Measurements from ENCODE around the gene ERC2.
"Not testable (repeated sequence)": the region's sequence is repeated elsewhere in the genome, so short reads cannot be mapped to it uniquely, and the experiment has no call there.

Gene ERC2

DNA sequence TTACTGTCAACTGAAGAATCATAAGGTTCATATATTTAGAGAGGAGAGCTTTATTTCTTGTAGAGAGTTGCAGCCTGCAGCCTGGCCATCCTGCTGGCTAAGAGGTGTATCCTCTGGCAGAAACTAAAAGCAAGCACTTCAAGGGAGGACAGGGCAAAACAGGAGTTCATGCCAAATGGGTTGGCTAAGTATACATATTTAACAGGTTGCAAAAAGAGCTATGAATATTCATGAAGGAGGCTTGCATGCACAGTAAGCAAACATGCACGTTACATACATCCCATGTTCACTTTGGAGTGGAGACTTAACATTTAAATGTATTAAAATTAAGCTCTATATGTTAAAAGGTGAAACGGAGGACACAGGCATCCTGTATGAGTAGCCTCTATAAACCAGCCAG is 354.4 kb downstream of the ERC2 start:
- DNase-seq = no peak

DNA sequence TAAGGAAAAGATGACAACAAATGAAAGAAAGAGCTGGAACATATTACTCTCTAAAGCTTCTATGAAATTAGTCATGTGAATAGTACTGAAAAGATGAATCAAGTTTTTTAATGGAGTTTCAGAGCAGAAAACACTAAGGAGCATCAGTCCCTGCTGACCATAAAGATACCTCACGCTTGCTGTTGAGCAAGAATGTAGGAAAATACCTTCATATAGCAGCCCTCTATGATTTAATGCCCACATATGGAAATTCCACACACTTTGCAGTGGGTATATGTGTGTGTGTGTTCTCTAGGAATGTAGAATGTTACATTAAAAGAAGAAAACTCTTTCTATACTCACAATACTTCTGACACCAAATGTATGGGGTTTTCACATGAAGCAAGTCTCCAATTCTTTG is 355.0 kb downstream of the ERC2 start:
- DNase-seq = no peak

DNA sequence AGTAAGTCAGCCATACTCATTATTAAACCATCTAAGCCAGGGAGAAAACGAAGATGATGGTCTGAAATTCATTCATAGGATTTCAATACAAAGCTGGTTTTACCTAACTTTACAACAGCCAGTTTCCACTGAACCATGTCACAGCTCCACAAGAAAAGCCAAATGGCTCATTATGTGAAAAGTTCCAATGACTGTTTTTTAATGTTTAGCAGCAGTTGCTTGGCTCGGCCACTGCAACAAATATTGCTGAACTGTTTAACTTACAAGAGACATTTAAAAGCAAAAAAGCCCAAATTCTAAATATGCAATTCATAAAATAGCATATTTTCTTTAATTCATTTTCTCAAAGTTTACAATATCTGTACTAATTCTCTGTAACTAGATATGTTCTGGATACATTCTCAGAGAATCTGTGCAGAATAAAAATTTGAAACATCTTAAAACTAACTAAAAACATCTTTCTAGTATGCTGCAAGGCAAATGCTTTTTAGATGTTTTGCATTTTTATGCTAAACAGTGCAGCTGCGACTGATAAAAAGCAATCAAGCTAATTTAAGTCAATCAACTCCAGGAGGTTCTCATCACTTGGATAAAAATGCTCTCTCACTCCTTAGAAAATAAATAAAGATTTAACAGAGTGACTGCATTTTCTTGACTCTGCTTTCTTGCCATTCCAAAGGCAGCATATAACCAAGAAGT is 356.5 kb downstream of the ERC2 start:
- no peak for DNase-seq

DNA sequence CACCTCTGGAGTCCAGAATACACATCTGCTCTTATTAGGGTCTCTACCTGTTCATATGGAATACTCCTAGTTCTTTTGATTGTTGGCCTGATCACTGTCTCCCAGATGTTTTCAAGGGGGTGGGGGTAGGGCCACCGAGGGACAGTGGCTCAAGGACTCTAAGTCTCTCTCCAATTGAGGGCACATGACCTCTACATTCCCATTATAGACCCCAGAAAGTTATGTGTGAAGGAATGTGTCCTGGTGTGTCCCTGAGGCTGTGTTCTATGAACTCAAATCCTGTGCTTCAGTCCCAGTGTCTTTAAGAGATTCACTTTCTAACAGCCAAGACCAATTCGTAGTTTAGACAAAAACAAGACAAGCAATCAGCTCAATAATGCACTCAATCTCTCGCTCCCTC is 357.4 kb downstream of the ERC2 start:
- DNase-seq = no peak

DNA sequence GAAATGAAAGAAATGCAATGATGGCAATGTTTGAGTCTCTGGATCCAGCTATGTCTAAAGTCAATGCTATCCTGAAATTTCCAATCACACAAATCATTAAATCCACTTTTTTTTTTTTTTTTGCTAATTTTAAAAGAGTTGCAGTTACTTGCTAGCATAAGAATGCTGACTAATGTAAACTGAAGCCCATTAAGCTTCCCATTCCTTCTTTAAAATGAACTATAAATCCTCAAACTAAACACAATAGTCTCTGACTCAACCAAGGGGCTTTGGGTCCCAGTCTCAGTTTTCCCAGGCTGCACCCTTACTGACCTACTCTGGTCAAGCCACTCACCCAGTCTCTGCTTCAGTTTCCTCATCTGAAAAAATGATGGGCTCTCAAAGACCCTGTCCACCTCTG is 361.1 kb downstream of the ERC2 start:
- no peak for DNase-seq

DNA sequence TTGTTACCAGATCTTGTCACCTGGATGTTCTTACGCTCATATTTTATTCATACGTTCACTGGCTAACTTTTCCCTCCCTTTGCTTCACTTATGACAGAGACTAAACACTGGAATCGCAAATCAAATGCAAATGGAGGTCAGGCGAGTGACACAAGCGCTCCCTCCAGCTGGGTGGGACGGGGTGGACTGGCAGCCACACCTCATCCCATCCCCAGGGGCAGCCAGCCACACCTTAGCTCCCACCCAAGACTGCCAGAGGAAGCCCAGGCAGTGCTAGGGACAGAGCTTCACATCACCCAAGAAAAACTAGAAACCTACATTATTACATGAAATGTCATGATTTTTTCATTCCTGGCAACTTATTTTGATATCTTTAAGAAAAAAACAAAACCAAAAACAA is 366.2 kb downstream of the ERC2 start:
- no peak for DNase-seq

DNA sequence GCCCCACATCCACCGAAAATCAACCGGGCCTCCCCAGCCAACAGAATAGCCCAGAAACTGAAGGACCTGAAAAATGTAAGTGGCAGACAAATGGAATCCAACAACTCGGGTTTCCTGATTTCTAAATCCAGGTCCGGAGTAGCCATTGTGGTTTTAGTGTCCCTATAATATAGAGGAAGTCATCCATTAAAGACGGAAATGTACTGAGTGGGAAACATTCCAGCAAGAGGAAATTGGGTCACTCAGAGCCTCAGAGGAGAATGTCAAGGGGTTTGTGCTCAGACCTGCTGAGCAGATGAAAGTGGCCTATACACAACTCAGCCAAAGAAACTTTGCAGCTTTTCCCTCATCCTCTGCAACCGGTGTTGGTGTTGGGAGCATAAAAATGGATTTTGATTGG is 366.7 kb downstream of the ERC2 start:
- DNase-seq = no peak

DNA sequence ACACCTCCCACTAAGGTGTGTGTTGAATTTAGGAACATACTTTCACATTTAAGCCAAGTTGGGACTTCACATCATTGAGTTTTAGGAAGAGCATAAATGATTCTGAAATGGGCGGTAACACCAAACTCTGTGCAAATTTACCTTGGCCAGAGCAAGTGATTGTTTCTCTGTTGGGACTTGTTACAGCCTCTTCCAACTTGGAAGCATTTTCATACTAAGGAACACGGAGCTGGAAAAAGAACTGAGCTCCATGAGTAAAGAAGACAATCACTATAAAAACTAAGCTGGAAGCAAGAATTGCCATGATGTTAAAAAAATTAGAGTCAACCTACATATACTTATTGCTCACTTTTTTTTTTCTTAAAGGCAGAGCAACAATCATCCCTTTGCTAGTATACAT is 371.3 kb downstream of the ERC2 start:
- no peak for DNase-seq

DNA sequence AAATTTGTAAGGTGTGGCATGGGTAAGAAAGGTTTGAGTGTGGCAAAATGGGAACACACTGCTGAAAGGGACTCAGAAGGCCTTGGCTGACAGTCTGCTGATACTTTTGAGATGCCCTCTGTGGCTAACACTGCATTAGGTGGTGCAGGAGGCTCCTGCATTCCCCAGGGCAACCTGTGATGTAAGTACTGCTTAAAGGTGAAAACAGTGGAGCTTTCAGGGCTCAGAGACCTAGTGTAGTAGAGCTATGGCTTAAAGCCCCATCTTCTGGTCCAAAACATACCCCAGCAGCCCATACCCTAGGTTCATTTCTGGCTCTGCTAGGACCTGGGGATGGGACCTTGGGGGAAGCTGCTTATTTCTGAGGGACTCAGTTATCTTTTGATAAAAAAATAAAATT is 374.1 kb downstream of the ERC2 start:
- no peak for DNase-seq

DNA sequence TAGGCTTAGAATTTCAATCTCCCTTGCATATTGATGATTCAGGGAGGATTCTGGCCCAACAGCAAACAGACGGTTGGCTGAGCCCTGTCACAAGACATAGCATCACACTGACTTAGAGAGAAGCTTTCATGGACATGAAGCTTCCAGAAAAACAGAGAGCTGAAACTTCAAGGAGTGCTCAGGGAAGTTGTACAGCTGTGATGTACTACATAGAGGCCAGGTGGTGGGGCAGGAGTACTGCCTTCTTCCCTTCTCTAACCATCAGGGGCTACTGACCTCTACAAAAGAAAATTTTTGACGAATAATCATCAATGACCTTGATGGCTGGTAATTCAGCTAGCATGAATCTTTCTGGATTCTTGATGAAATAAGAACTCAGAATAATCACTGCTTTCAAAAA is 378.5 kb downstream of the ERC2 start:
- no peak for DNase-seq

DNA sequence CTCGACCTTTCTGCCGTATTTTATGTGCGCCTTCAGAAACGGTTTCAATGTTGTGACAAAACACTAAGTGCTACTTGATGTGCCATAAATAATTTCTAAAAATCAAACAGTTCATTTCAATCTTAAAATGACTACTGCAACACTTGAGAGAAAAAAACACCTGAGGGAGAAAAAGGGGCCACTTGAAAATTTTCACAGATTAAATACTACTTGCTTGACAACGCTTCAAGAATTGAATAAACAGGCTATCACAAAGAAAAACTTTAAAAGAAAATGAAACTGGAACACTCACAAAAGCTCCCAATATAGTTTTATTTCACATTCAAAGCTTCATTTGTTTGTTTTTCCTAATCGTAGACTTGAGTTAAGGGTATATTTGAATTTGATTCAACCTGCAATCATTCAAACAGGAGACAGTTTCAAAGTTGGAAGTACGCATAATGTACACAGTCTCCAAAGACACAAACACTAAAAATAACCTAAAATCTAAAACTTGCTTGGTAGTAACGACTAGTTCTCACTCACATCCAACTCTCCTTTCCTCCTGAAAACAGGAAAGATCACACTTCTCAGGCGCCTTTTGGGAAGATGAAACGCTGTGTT is 380.7 kb downstream of the ERC2 start:
- no peak for DNase-seq

DNA sequence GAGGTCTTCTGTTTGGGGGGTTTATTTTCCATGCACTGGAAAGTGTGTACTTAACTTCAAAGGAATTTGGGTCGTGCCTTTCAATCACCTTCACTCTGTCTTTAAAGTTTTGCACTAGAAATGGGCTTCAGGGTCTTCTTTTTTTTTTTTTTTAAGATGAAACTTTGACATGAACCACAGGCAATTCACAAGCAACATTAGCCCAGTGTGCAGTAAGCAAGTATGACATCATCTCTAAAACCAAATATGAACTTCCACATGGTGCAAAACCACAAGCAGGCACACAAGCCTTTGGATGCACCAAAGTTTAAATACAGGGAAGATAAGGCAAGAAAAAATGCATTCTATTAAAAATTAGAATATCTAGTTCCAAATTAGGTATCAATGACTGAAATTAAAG is 381.9 kb downstream of the ERC2 start:
- DNase-seq = no peak

DNA sequence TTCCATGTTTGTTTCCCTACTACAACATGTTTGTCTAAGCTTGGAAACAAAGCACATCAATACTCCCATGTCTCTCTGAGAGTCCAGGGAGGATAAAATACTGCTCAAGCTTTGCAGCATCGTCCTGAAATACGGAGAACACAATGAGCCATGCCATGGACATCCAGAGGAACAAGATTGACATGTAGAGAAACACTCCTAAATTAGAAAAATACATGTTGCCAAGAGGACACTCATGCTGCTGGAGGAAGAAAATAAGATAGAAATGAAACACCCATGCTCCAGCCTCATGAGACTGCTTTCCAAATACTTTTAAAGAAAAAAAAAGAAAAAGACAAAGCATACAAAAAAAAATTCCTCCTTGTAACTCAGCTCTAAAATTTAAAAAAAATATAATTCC is 387.0 kb downstream of the ERC2 start:
- no peak for DNase-seq

DNA sequence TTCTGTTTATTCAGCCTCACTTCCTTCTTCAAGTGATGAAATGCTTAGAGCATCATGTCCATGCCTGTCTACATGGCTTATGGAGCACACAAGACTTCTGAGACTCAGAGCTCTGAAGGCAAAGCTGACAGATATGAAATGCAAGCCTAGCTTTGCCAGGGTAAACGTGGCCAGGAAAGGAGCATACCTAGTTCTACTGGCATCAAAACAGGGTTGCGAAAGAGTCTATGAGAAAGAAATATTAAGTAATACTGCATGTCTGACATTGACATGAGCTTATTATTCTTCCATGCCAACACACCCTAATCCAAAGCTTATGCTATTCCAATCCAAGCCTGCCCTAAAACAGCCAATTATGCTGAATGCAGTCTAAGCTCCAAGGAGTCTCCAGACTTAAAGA is 391.5 kb downstream of the ERC2 start:
- no peak for DNase-seq

DNA sequence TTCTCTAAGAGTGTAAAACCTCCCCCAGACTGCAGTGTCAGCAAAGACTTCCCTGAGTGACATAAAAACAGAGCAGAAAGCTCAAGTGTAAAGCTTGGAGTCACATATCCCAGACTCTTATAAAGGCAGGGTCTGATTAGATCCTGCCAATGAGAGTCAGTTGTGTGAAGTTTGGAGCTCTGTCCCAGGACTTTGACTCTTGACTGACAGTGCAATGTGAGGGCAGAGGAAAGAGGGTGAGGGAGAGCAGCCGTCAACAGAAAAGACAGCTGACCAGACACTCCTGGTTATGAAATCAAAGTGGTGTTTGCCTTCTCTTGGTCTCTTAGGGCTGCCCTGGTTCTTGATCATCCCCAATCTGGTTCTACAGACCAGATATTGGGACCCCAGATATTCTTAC is 393.2 kb downstream of the ERC2 start:
- no peak for DNase-seq

DNA sequence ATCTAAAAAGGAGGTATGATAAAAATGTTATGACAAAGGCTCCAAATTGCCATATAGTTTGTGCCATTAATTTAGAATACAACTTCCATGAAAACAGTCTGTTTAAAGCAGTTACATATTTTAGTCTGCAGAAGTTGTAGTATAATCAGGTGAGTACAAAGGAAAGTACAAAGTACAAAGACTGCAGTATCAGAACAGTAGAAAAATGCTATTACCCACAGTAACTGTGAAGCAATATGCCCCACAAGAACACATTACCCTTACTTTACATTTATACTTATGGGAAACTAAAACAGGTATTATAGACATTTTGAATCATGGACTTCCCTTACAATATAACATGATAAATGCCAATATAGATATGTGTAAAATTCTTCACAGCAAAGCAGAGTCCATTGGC is 398.5 kb downstream of the ERC2 start:
- DNase-seq = no peak

DNA sequence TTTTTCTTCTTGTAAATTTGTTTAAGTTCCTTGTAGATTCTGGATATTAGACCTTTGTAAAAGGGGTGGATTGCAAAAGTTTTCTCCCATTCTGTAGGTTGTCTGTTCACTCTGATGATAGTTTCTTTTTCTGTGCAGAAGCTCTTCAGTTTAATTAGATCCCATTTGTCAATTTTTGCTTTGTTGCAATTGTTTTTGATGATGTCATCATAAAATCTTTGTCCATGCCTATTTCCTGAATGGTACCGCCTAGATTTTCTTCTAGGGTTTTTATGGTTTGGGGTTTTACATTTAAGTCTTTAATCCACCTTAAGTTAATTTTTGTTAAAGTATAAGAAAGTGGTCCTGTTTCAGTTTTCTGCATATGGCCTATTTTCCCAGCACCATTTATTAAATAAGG is 401.9 kb downstream of the ERC2 start:
- not testable (repeated sequence) for DNase-seq

DNA sequence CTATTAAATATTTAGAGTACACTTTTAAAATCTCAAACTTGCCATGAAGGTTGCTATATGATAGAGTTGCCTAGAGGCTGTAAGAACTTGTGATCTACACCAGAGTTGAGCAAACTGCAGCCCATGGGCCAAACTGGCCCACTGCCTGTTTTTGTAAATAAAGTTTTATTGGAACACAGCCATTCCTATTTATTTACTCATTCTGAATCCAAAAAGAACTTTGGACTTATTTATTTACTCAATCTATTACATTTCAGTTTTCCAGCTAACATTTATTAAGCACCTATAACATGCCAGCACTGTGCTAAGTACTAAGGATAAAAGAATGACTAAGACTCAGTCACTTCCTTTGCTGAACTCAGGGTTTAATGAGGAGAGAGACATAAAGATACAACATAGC is 403.6 kb downstream of the ERC2 start:
- DNase-seq = no peak

DNA sequence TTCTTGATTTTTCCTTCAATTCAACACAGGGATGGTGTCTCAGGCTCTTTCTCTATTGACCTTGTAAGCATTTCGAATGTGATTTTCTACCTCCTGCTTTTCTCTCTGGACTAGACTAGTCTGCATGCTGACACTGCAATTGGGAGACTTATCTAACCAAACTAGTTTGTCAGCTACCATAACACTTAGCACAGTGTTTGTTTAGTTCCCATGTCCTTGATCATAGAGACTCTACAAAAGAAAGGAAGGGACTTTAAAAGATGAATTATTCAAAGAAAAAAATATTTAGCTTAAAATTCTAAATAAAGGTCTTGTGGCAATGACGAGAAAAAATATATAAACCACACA is 407.0 kb downstream of the ERC2 start:
- DNase-seq = no peak

DNA sequence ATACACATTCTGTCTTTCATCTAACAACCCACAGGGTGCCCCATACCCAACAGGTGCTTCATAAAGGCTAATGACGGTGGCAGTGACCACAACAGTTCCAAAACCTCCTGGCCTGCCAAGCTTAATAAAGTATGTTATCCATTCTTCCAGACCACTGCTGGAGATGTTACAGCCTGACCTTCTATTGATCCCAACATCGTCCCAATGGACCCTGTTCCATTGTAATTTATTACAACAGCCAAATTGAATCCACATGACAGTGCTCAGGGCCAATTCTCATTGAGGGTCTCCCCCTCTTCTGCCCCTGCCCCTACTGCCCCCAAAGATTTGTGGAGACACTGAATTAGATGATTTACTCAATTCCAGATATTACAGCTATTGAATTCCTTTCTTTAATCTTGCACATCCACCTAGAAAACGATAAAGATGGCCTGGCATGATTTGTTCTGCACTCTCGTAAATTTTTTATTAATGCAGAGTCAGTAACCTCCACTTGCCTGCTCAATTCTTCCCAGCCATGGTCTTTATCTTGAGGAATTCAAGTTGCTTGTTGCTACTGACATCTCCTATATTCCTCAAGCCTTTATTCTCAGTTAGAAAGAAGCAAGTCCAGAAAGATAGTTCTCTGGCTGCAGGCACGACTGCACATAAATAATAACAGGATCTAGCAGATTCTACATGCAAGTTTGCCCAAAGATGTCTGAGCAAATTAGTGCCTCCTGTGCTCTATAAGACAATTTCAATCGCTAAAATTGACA is 407.6 kb downstream of the ERC2 start:
- DNase-seq = no peak

DNA sequence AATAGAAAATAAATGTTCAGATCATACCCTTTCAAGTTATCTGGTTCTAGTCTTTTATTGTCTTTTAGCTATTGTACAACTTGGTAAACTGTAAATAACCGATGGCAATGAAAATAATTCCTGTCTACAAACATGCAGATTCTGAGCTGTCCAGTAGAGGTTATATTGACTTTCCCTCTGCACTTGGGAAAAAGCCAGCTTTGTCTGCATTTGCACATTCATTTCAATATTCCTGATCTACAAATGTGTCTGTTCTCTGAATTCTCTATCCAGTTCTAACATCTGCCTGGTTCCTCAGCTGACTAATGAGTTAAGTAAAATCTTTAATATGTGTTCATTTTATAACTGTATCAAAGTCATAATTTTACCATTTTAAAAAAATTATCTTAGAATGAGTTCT is 408.5 kb downstream of the ERC2 start:
- no peak for DNase-seq

DNA sequence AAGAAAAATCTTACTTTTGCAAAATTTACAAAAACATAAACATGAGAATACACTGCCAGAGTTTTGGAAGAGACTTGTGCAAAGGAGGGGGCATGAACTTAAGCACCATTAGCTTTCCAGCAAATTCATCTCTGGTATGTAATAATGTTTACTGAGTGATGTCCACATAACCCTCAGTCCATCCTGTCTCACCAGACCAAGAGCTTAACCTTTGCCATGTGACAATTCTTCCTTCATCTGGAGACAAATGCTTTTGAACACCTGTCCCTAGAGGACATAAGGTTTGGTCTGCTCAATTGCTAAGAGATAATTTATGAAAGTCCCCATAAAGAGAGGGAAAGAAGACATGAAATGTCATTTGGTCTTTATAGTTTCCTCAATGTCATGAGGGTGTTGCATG is 412.3 kb downstream of the ERC2 start:
- no peak for DNase-seq

DNA sequence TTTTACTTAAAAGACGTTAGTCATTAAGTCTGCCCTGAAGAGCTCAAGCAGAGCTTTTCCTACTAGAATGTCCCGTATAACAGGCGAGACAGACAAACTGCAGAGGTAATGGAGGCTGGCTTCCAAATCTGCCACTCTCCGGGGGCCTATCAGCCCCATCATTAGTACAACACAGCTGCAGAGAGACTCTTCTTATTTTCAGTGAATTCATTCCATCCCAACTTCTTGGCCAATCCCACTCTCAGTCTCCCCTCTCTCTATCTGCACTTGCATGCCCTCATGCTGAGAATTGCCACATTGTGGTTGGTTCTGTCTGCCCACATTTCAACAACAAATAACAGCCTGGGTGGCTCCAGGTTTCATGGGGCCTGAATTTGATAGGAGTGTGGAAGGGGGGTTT is 412.7 kb downstream of the ERC2 start:
- no peak for DNase-seq

DNA sequence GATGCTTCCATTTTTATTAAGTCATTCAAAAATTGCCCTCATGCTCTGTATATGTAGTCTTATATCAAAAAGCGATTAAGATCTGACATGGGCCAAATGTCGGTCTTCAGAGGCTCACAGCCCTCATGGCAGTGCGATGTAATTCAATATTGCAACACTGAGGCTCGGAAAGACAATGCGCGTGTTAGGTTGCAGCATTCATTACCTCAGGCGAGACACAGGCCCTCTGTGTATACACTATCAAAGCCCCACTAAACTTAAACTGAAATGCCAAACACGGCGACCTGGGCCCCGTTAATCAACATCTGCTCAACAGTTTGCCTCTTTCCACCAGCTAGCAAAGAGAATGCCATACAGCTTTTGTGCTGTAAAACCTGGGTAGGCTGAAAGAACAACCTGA is 413.4 kb downstream of the ERC2 start:
- no peak for DNase-seq

DNA sequence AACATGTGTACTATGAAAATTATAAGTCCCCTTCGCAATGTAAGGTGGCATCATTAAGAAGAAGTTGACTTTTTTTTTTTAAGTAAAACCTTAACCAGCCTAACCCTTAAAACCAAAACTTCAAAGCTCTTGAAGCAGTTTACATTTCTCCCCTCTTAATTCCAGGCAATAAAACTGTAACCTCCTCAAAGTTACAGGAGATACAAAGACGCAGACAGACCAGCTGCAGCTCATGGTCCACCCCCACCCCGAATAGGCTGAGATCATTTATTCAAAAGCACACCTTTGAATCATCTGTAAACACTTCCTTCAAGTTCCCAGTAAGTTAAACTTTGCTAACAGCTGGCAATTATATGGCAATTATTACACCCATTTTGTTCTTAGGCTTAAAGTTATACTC is 414.5 kb downstream of the ERC2 start:
- no peak for DNase-seq
